SH-SY5Y (cell line): ENCODE data around the gene THSD4.

Experiments used
- GATA2 ChIP-seq: IDR thresholded peaks from 2 replicates; pipeline ENCODE4 v1.6.1; 2011; ENCODE audit warnings: mild to moderate bottlenecking, low read depth, low read length
- GATA3 ChIP-seq: IDR thresholded peaks from 2 replicates; pipeline ENCODE4 v1.6.1; 2011; ENCODE audit warnings: low read depth, mild to moderate bottlenecking, low read length, moderate library complexity

GRCh38 chr15:71585159-71585558, 469.9 kb downstream of the THSD4 start:
- TF ChIP-seq GATA2 (no peak), GATA3 (no peak)
